Tongue (tissue), 2 donors: ENCODE data around the gene ALAS1. TPM values are rescaled to one million over a fixed set of nuclear protein-coding genes. Genes with fewer than 3 reads are reported as not detected.
"Not testable (repeated sequence)": the region's sequence is repeated elsewhere in the genome, so short reads cannot be mapped to it uniquely, and the experiment has no call there.

Experiments used
- DNase-seq: peaks from one replicate; pipeline ENCODE4 v3.0.0-alpha.2; 2015
- total RNA-seq: library from RNA; depleted of rRNA; stranded (reverse); fragments of >200 nt; gene quantifications from one replicate; pipeline ENCODE4 v1.2.3, GENCODE V29; 2014

ALAS1 gene
- total RNA-seq, 1 donor from 2014 or later, result 40.7 TPM

GRCh38 chr3:52176951-52177700, 20.8 kb upstream of the ALAS1 start:
- no peak for DNase-seq

DNA sequence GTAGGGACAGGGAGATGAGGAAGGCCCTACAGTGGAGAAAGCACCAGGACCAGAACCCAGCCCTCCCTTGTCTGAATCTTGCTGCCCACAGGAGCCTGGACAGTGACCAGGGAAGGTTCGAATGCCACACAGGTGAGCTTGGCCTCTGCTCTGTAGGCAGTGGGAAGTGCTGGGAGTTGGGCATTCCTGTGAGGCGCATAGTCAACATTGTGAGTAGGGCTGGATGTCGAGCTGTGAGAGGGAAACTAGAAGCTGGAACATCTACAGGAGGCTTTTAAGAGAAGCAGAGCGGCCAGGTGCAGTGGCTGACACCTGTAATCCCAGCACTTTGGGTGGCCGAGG, 20.3 kb upstream of the ALAS1 start:
- DNase-seq, result no peak

GRCh38 chr3:52178126-52178525, 19.8 kb upstream of the ALAS1 start:
- not testable (repeated sequence) for DNase-seq

DNA sequence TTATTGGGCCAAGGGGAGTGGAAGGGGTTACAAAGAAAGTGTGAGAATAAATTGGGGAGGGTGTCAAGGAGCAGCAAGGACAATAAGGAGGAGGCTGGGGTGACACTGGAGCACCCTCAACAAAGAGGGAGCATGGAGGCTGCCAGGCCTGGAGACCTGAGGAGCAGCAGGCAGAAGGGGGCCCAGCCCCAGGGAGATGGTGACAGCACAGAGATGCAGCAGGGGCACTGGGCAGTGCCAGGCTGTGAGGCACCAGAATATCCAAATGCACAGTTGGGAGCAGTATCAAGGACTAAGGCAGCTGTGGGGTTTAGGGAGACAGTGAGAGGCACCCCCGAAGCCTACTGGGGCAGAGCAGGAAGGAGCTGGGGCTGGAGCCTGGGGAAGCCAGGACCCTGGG, 19.4 kb upstream of the ALAS1 start:
- DNase-seq, result no peak

GRCh38 chr3:52181543-52181942, 16.4 kb upstream of the ALAS1 start:
- DNase-seq, result no peak

DNA sequence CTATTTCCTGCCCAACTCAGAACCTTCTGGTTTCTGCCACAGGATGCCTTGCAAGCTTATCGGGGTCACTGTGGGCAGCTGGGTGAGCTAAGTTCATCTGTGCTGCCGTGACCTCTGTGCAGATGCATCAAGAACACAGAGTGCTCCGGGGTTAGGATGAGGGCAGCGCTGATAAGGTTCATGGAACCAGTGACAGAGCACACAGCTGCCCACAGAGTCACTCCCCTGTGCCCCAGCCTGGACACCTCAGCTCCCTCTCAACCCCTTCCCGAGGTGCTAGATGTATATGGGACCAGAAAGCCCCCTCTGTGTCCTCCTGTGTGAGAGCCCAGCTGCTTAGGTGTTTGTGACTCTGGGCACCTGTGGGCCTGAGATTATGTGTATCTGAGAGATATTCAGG, 15.8 kb upstream of the ALAS1 start:
- DNase-seq, result no peak

GRCh38 chr3:52182691-52183090, 15.3 kb upstream of the ALAS1 start:
- DNase-seq, result no peak

- no peak for DNase-seq
Observed at GRCh38 chr3:52183786-52184445, 14.0 kb upstream of the ALAS1 start.

DNA sequence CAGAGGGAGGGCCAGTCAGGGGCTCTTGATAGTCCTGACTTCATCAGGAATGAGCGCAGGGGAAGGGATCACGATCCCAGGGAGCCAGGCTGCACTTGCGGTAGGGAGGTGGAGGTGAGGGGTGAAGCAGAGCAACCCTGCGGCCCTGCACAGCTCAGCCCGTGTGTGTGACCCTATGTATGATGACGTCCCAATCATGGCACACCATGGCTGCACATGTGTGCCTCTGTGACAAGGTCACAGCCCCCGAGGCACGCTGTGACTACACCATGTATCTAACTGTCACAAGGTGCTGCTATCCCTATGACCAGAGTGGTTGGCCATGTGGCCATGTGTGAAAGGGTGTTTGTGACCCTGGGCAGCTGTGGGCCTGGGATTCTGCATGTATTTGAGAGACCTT, 13.3 kb upstream of the ALAS1 start:
- no peak for DNase-seq

GRCh38 chr3:52185311-52185710, 12.6 kb upstream of the ALAS1 start:
- DNase-seq, result no peak

DNA sequence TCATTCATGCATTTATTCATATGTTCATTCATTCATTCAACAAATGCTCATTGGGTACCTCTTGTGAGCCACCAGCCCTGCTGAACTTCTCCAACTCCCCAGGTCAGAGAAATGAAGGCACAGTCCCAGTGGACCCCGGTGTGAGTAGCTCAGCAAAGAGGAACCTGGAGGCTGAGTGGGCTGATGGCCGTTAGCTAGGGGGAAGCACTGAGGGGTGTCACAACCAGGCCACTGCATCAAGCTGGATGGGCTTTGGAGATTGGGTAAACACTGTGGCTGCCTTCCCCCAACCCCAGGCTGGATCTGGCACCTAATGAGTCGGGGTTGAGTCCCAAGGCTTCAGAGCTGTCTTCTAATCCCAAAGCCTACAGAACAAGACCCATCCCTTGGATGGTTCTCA, 12.1 kb upstream of the ALAS1 start:
- no peak for DNase-seq

DNA sequence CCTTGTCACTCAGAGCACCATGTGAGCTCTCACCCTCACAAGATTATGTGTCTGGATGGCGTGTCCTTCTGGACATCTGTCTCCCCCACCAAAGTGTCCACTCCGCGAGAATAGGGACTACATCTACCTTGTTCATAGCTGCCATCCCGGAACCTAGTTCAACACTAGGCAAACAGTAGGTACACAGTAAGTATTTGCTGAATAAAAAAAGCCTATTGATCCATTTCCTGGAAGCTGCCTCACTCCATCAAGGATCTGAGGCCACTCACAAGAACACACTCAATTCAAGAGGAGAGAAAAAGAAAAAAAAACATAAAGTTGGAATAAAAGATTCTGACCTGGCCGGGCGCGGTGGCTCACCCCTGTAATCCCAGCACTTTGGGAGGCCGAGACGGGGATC, 11.2 kb upstream of the ALAS1 start:
- no peak for DNase-seq

DNA sequence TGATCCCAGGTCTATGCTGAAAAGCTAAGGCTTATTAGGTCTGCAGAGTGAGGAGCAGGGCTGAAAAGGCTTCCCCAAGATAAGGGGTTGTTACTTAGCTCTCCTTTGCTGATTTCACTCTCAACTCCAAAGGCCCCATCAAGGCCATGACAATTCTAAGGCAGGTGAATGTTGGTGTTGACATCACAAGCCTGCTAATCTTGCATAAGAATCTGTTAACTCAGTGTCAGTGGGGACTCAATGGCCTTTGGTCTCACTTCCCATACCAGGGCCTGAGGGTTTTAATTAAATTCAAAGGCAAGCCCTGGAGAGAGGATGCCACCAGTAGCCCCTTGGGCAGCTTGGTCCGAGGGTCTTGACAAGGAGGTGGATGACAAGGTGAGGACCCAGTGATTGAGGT, 9.4 kb upstream of the ALAS1 start:
- DNase-seq, result no peak

DNA sequence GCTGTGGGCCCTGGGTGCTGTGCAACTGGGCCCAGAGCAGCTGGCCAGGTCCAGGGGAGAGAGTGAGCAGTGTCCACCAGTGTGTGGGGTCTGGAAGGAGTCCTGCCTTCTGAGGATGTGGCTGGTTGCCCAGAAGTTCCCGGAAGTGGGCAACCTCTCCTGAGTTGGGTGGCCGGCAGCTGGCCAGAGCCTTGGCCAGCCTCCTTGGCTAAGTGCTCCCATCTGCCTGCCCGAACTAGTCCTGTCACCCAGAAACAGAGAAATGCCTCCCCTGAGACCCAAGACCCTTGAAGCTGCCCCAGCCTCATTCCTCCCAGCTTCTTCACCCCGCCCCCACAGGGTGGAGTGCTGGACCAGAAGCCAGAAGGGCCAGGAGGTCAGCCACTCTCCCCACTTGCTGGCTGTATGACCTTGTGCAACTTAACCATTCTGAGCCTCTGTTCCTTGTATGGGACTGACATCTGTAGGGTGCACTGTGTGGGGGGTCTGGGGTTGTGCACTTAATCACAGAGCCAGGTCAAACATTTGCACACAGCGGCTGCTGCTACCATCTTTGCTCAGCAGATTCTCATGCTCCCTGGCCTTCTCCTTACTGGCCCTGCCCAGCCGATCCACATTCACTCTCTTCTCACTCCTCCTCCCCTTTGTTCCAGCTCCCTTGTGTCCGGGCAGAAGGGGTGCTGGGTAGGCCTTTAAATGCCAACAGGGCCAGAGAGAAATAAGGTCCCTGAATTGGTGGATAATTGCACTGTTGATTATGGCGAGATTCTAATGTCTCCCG, 7.5 kb upstream of the ALAS1 start:
- no peak for DNase-seq

DNA sequence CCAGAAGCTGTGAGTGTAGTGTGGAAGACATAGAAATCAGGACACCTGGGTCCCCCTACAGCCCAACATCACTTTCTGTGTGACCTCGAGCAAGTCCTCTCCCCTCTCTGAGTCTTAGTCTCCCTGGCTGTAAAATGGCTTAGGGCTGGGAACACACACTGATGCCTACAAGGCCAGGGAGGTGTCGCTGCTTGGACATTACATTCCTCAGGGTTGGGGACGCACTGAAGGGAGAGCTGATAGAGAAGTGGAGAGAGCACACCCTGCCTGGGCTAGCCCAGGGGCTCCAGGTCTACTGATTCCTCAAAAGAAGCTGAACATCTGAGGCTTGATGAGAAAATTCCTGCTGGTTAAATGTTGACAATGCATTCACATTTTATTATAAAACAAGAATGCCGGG, 6.3 kb upstream of the ALAS1 start:
- DNase-seq, result no peak

GRCh38 chr3:52193065-52193464, 4.9 kb upstream of the ALAS1 start:
- DNase-seq, result peak; percentile 53

- peak; percentile 55 for DNase-seq
Observed at GRCh38 chr3:52194485-52195290, 3.3 kb upstream of the ALAS1 start.

DNA sequence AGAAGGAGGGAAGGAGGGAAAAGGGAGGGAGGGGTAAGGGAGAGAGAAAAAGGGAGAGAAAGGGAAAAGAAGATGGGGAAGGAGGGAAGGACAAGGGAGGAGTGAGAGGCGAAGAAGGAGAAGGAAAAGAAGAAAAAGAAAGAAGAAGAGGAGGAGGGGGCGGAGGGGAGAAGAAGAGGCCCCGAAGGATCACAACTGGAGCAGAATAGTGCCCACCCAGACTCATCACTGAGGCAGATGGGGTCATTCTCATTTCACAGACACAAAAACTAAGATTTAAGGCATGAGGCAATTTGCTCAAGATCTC, 2.7 kb upstream of the ALAS1 start:
- no peak for DNase-seq

DNA sequence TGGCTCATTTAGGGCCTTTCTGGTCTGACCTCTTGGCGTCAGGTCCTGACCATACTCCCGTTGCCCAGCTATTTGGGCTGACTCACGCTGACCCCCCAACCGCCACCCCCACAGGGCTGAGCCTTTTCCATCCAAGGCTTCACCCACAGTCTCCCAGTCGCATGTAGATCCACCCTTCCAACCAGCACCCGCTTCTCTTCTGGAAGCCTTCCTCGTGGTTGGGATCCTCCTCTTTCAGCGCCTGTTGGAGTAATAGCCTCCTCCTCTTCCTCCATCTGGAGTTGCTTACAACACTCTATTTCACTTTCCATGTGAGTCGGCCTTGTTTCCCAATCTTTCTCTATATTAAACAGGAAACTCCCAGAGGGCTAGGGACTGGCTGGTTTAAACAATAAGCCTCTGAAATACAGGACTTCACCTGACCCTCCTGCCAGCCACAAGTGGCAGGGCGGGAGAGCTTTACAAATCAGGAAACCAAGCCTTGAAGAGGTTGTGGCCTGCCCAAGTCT, 2.1 kb upstream of the ALAS1 start:
- no peak for DNase-seq

GRCh38 chr3:52196977-52197376, 983 bp upstream of the ALAS1 start:
- no peak for DNase-seq

GRCh38 chr3:52197499-52197841, 490 bp upstream of the ALAS1 start:
- DNase-seq, result no peak
